ENCODE measurements around the gene PLEK. TPM values are rescaled to one million over a fixed set of nuclear protein-coding genes. Genes with fewer than 3 reads are reported as not detected.
"Not testable (repeated sequence)": the region's sequence is repeated elsewhere in the genome, so short reads cannot be mapped to it uniquely, and the experiment has no call there.

PLEK gene
- polyA plus RNA-seq, 3 donors = 4.2 to 6.4 (median 4.7) TPM

DNA sequence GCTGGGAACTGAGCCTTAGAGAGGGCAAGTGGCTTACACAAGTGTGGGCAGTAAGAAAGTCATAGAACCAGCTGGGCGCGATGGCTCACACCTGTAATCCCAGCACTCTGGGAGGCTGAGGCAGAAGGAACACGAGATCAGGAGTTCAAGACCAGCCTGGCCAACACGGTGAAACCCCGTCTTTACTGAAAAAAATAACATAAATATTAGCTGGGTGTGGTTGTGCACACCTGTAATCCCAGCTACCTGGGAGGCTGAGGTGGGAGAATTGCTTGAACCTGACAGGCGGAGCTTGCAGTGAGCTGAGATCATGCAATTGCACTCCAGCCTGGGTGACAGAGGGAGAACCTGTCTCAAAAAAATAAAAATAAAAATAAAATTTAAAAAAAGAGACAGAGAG is 13.7 kb downstream of the PLEK start:
- DNase-seq = not testable (repeated sequence)

- DNase-seq = no peak
Measured at GRCh38 chr2:68379184-68379708, 14.2 kb downstream of the PLEK start.

DNA sequence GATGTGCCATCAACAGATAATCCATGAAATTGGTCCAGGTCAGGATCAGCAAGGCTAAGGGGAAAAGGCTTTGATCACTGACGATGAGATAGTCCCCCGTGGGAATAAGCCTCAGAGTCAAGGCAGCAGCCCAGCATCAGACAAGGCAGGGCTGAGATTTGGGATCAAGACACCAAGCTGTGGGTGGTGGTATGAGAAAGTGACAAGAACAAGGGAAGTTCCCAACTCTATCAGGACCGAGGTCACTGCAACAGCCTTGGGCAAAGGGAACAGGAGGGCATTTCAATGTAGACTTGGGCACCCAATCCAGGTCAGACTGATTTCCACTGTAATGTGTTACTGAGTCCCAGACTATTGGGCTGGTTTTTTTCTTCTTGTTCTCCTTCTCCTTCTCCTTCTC is 18.7 kb downstream of the PLEK start:
- DNase-seq = no peak

- DNase-seq = no peak
Measured at GRCh38 chr2:68384485-68385107, 19.5 kb downstream of the PLEK start.

DNA sequence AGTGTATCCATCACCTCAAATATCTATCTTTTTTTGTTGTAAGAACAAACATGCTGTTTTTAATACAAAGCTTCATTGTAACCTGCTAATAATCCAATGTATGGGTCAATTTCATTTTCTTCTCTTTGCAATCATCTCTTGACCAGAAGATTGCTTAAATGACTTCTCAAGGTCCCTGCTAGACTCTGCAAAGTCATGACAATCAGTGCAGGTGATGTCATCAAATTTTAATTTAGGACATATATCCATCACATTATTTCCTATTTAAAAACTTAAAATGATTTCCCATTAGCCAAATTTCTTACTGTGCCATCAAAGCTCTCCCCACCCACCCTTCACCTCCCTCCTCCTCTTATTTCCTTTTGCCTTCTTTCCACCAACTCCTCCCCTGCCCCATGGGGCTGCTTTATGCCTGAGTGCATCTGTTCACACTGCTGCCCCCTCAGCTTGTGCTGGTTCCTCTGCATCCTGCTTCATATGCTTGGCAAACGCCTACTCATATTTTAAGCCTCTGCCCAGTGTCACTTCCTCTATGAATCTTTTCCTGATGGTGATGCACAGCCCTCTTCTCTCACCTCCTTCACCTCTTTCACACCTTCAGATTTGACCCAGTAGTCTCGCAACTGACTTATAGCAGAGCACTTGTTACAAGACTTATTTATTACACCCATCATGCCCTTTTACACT is 20.3 kb downstream of the PLEK start:
- DNase-seq = no peak

- no peak for DNase-seq
Measured at GRCh38 chr2:68385907-68386287, 20.8 kb downstream of the PLEK start.

DNA sequence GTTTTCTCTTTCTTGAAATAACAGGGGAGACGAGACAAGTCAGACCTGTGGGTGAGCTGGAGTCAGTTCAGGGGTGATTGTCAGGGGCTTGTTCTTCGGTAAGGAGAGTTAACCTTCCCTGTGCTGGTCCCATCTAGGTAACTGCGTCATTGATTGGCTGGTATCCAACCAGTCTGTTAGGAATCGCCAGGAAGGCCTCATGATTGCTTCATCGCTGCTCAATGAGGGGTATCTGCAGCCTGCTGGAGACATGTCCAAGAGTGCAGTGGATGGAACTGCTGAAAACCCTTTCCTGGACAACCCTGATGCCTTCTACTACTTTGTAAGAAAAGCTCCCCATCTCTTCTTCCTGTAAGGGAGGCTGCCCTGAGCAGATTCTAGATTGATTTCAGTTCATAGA is 21.3 kb downstream of the PLEK start:
- no peak for DNase-seq

- no peak for DNase-seq
Measured at GRCh38 chr2:68387408-68388350, 22.6 kb downstream of the PLEK start.

GRCh38 chr2:68388358-68388757 is 23.3 kb downstream of the PLEK start:
- no peak for DNase-seq

- no peak for DNase-seq
Measured at GRCh38 chr2:68388772-68389171, 23.7 kb downstream of the PLEK start.

DNA sequence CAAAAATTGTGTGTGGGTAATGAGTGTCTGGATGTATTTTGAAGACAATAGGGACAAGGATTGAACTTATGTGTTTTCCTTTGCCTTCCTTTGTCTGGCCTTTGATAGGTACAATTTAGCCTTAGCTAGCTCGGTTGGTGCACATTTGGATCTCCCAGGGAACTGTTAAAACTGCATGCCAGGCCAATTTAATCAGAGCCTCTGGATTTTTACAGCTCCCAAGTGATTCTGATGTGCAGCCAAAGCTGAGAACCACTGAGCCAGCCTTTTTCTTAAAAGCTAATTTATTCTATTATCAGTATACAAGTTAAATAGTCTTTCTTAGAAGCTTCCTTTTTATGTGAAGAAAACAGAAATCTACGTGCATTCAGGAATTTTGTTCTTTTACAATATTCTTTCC is 25.0 kb downstream of the PLEK start:
- no peak for DNase-seq

- no peak for DNase-seq
Measured at GRCh38 chr2:68390586-68390985, 25.5 kb downstream of the PLEK start.

- DNase-seq = no peak
Measured at GRCh38 chr2:68391099-68391498, 26.0 kb downstream of the PLEK start.

- no peak for DNase-seq
Measured at GRCh38 chr2:68391869-68392268, 26.8 kb downstream of the PLEK start.

GRCh38 chr2:68396093-68396492 is 31.0 kb downstream of the PLEK start:
- DNase-seq = no peak

GRCh38 chr2:68397704-68398263 is 32.7 kb downstream of the PLEK start:
- DNase-seq = not testable (repeated sequence)

DNA sequence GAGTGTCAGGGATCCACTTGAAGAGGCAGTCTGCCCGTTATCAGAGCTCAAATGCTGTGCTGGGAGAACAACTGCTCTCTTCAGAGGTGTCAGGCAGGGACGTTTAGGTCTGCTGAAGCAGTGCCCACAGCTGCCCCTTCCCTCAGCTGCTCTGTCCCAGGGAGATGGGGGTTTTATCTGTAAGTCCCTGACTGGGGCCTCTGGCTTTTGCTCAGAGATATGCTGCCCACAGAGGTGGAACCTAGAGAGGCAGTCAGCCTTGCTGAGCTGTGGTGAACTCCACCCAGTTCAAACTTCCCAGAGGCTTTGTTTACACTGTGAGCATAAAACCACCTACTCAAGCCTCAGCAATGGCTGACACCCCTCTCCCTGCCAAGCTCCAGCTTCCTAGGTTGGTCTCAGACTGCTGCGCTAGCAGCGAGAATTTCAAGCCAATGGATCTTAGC is 38.1 kb downstream of the PLEK start:
- no peak for DNase-seq

GRCh38 chr2:68404164-68404563 is 39.1 kb downstream of the PLEK start:
- no peak for DNase-seq

DNA sequence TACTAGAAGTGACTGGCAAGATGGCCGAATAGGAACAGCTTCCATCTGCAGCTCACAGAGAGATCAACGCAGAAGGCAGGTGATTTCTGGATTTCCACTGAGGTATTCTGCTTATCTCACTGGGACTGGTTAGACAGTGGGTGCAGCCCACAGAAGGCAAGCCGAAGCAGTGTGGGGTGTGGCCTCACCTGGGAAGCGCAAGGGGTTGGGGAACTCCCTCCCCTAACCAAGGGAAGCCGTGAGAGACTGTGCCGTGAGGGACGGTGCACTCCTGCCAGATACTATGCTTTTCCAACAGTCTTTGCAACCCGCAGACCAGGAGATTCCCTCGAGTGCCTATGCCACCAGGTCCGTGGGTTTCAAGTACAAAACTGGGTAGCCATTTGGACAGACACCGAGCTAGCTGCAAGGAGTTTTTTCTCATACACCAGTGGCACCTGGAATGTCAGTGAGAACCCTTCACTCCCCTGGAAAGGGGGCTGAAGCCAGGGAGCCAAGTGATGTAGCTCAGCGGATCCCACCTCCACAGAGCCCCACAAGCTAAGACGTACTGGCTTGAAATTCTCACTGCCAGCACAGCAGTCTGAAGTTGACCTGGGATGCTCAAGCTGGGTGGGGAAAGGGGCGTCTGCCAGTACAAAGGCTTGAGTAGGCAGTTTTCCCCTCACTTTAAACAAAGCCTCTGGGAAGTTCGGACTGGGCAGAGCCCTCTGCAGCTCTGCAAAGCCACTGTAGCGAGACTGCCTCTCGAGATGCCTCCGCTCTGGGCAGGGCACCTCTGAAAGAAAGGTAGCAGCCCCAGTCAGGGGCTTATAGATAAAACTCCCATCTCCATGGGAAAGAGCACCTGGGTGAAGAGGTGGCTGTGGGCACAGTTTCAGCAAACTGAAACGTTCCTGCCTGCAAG is 40.1 kb downstream of the PLEK start:
- no peak for DNase-seq

- no peak for DNase-seq
Measured at GRCh38 chr2:68411397-68412126, 46.5 kb downstream of the PLEK start.
